ENCODE measurements around the gene BICD2.
"Not testable (repeated sequence)": the region's sequence is repeated elsewhere in the genome, so short reads cannot be mapped to it uniquely, and the experiment has no call there.

Gene BICD2

GRCh38 chr9:92764381-92764987, at the start of gene BICD2:
BICD2 (minus strand) TSS chr9:92764833; CDS start chr9:92764744, 89 bp downstream.
- no peak for DNase-seq

GRCh38 chr9:92809629-92810326, 45.1 kb upstream of the BICD2 start:
- not testable (repeated sequence) for DNase-seq

GRCh38 chr9:92808726-92809451, 44.3 kb upstream of the BICD2 start:
- DNase-seq: peak; percentile 34

- DNase-seq: peak; percentile 18
Measured at GRCh38 chr9:92807757-92808725, 43.4 kb upstream of the BICD2 start.

- no peak for DNase-seq
Measured at GRCh38 chr9:92807031-92807756, 42.6 kb upstream of the BICD2 start.

GRCh38 chr9:92804727-92805126, 40.1 kb upstream of the BICD2 start:
- no peak for DNase-seq

GRCh38 chr9:92798358-92798757, 33.7 kb upstream of the BICD2 start:
- no peak for DNase-seq

GRCh38 chr9:92796337-92796804, 31.7 kb upstream of the BICD2 start:
- not testable (repeated sequence) for DNase-seq

- DNase-seq: no peak
Measured at GRCh38 chr9:92795598-92796336, 31.1 kb upstream of the BICD2 start.

- no peak for DNase-seq
Measured at GRCh38 chr9:92795000-92795399, 30.4 kb upstream of the BICD2 start.

GRCh38 chr9:92794426-92794825, 29.8 kb upstream of the BICD2 start:
- DNase-seq: no peak

- peak; percentile 71 for DNase-seq
Measured at GRCh38 chr9:92790542-92791527, 26.2 kb upstream of the BICD2 start.

GRCh38 chr9:92786298-92786697, 21.7 kb upstream of the BICD2 start:
- no peak for DNase-seq

- DNase-seq: no peak
Measured at GRCh38 chr9:92781899-92782298, 17.3 kb upstream of the BICD2 start.

GRCh38 chr9:92780206-92780605, 15.6 kb upstream of the BICD2 start:
- no peak for DNase-seq

GRCh38 chr9:92775466-92775865, 10.8 kb upstream of the BICD2 start:
- DNase-seq: no peak

- DNase-seq: no peak
Measured at GRCh38 chr9:92774274-92774673, 9.6 kb upstream of the BICD2 start.

- no peak for DNase-seq
Measured at GRCh38 chr9:92773810-92774209, 9.2 kb upstream of the BICD2 start.

GRCh38 chr9:92771309-92771708, 6.7 kb upstream of the BICD2 start:
- no peak for DNase-seq

All from activated CD4-positive, alpha-beta T cell treated with anti-CD3 and anti-CD28 coated beads, Interleukin-2, amount 50 U/mL, for 16 hours (primary cell).